ENCODE measurements around the gene DHCR7.

GRCh38 chr11:71426413-71426812, 21.8 kb downstream of the DHCR7 start:
- TF ChIP-seq CTCF (IDR thresholded peaks at IDR 0.05) (no peak), EP300 (IDR thresholded peaks at IDR 0.05) (no peak), POLR2A (IDR thresholded peaks at IDR 0.05) (no peak)

All from ovary (tissue), 3 donors.